Mesothelial cell of epicardium (in vitro differentiated cells): ENCODE data around the gene FLYWCH2. TPM values are rescaled to one million over a fixed set of nuclear protein-coding genes. Genes with fewer than 3 reads are reported as not detected.
"Not testable (repeated sequence)": the region's sequence is repeated elsewhere in the genome, so short reads cannot be mapped to it uniquely, and the experiment has no call there.

ENCODE experiments used
- DNase-seq, 2 experiments: peaks; one replicate each; pipeline ENCODE4 v3.0.0; 2021; ENCODE audit warnings: low spot score in 2 of 2; ENCODE audit not compliant: unreplicated experiment in 2 of 2
- H3K27ac Mint-ChIP-seq: 2 replicates; pipeline ENCODE4 v1.8.0; 2021; ENCODE audit warnings: mixed read lengths
- H3K27me3 Mint-ChIP-seq: 2 replicates; pipeline ENCODE4 v1.8.0; 2021; ENCODE audit warnings: low read depth, mixed read lengths
- H3K36me3 Mint-ChIP-seq: 2 replicates; pipeline ENCODE4 v1.8.0; 2021; ENCODE audit warnings: mixed read lengths
- H3K4me1 Mint-ChIP-seq: 2 replicates; pipeline ENCODE4 v1.8.0; 2021; ENCODE audit warnings: mixed read lengths
- H3K4me3 Mint-ChIP-seq: 2 replicates; pipeline ENCODE4 v1.8.0; 2021; ENCODE audit warnings: mild to moderate bottlenecking, moderate library complexity, mixed read lengths
- H3K9me3 Mint-ChIP-seq: 2 replicates; pipeline ENCODE4 v1.8.0; 2021; ENCODE audit warnings: mixed read lengths
- CTCF ChIP-seq: fragments of 200-600 bp; sonication (generic); IDR thresholded peaks from one replicate; pipeline ENCODE4 v1.5.0; 2021; ENCODE audit warnings: antibody characterized with exemption; ENCODE audit not compliant: unreplicated experiment
- total RNA-seq: library from RNA; stranded (reverse); gene quantifications from 3 replicates; pipeline ENCODE4 v1.2.1, GENCODE V29; 2021

Gene FLYWCH2
- total RNA-seq, 1 donor from 2014 or later, result 28.6 TPM

GRCh38 chr16:2925951-2926649 is 43.1 kb downstream of the FLYWCH2 start:
- Mint-ChIP-seq H3K27me3 (no peaks in the 10 kb centered on the region), H3K27ac (peak overlapping the region; percentile 19), H3K4me1 (peaks cover 11% of the 10 kb centered on the region), H3K36me3 (peaks cover 12% of the 10 kb centered on the region), H3K9me3 (no peaks in the 10 kb centered on the region), H3K4me3 (peak overlapping the region; percentile 48)
- no peak for DNase-seq
- TF ChIP-seq CTCF, result no peak

GRCh38 chr16:2926650-2926999 is 43.6 kb downstream of the FLYWCH2 start:
- Mint-ChIP-seq H3K9me3 (no peaks in the 10 kb centered on the region), H3K4me3 (no peak overlapping the region), H3K27ac (no peak overlapping the region), H3K4me1 (peaks cover 11% of the 10 kb centered on the region), H3K36me3 (peaks cover 11% of the 10 kb centered on the region), H3K27me3 (no peaks in the 10 kb centered on the region)
- no peak for TF ChIP-seq CTCF
- no peak for DNase-seq

GRCh38 chr16:2927010-2927646 is 44.1 kb downstream of the FLYWCH2 start:
- peaks cover 7% of the 10 kb centered on the region for H3K36me3 Mint-ChIP-seq
- no peaks in the 10 kb centered on the region for H3K27me3 Mint-ChIP-seq
- H3K4me1 Mint-ChIP-seq, result peaks cover 11% of the 10 kb centered on the region
- no peaks in the 10 kb centered on the region for H3K9me3 Mint-ChIP-seq
- peak overlapping the region; percentile 3 for H3K27ac Mint-ChIP-seq
- H3K4me3 Mint-ChIP-seq, result no peak overlapping the region
- DNase-seq, result peak in 1 of 2 experiments; percentile 86
- TF ChIP-seq CTCF, result peak; percentile 98

- not testable (repeated sequence) for H3K27ac Mint-ChIP-seq
These were observed 45.1 kb downstream of the FLYWCH2 start for GRCh38 chr16:2928151-2928550.

GRCh38 chr16:2928796-2929195 is 45.8 kb downstream of the FLYWCH2 start:
- Mint-ChIP-seq H3K27me3 (no peaks in the 10 kb centered on the region), H3K27ac (no peak overlapping the region)
- TF ChIP-seq CTCF, result no peak

More at GRCh38 chr16:2928151-2928550, 45.1 kb downstream of the FLYWCH2 start:
- H3K36me3 Mint-ChIP-seq, H3K9me3 Mint-ChIP-seq, H3K4me3 Mint-ChIP-seq, H3K27me3 Mint-ChIP-seq, DNase-seq: not testable (repeated sequence)
- peaks cover 11% of the 10 kb centered on the region for H3K4me1 Mint-ChIP-seq

GRCh38 chr16:2929693-2930092 is 46.7 kb downstream of the FLYWCH2 start:
- Mint-ChIP-seq H3K27ac (no peak overlapping the region), H3K4me1 (peaks cover 11% of the 10 kb centered on the region), H3K9me3 (no peaks in the 10 kb centered on the region), H3K27me3 (no peaks in the 10 kb centered on the region), H3K36me3 (peaks cover 12% of the 10 kb centered on the region), H3K4me3 (no peak overlapping the region)
- TF ChIP-seq CTCF, result no peak
- DNase-seq, result no peak

More at GRCh38 chr16:2928796-2929195, 45.8 kb downstream of the FLYWCH2 start:
- peaks cover 11% of the 10 kb centered on the region for H3K4me1 Mint-ChIP-seq
- H3K36me3 Mint-ChIP-seq, result peaks cover 4% of the 10 kb centered on the region
- H3K4me3 Mint-ChIP-seq, result no peak overlapping the region
- DNase-seq, result no peak
- H3K9me3 Mint-ChIP-seq, result no peaks in the 10 kb centered on the region
